ENCODE data around the gene SLC38A10.

The SLC38A10 gene

DNA sequence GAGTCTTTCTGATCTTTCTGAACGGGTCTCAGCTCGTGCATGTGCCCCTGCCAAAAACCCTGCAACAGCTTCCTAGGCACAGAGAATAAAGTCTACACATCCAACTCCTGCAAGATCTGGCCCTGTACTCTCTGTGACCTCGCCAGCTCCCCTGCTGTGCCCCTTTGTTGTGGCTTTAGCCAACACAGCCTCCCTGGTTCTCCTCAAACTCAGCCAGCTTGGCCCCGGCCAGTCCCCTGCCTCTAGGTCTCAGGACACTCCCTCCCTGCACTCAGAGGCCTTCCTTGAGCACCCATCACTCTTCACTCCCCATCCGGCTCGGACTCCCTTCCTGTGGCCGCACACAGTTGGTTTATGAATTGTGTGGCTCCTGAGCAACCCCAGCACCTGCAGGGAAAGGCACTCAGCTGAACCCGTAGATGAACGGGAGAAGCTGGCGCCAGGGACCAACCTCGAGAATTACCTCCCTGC is 73.7 kb downstream of the SLC38A10 start:
- Histone ChIP-seq H3K36me3 (ENCODE audit: control insufficient read depth, insufficient read depth, low read length) (peaks cover 17% of the 10 kb centered on the region), H3K9me3 (ENCODE audit: control insufficient read depth, low read length) (no peaks in the 10 kb centered on the region), H3K4me1 (ENCODE audit: control insufficient read depth, insufficient read depth, low read length, poor library complexity, severe bottlenecking) (peaks cover 8% of the 10 kb centered on the region), H3K27ac (ENCODE audit: low read depth, low read length, severe bottlenecking) (no peak overlapping the region), H3K4me3 (ENCODE audit: extremely low read depth, insufficient read depth, low read length, poor library complexity, severe bottlenecking) (peak overlapping the region; percentile 8)
- 69 to 76% methylated on average over 7 to 11 of the region's 11 CpGs for WGBS, 2 experiments (ENCODE audit: insufficient coverage in 2 of 2)

DNA sequence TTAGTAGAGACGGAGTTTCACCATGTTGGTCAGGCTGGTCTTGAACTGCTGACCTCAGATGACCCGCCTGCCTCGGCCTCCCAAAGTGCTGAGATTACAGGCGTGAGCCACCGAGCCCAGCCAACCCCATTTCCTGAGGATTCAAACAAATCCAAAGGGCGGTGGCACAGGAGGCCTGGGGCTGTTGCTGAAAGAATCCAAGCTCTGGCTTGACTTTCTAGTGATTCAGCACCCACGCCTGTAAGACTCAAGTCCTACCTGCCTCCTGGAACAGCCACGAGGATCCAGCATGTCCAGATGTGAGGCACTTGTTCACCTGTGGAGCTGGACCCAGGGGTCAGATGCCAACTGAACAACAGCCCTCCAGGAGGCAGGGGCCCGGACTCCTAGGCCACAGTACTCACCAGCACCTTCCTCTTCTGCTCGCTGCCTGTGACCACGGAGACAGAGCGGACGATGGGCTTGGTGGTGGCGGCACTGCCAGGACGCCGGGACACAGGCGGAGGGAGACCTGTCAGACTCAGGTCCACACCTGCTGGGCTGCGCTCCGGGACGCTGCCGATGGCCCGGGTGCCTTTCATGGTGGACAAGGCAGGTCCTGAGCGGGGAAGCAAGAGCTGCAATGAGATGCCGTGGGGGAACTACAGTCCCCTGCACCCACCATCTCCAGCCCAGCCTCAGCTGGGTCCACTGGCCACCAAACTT is 75.5 kb downstream of the SLC38A10 start:
- 93 to 96% methylated on average over 20 to 24 of the region's 24 CpGs for WGBS, 2 experiments (ENCODE audit: insufficient coverage in 2 of 2)

DNA sequence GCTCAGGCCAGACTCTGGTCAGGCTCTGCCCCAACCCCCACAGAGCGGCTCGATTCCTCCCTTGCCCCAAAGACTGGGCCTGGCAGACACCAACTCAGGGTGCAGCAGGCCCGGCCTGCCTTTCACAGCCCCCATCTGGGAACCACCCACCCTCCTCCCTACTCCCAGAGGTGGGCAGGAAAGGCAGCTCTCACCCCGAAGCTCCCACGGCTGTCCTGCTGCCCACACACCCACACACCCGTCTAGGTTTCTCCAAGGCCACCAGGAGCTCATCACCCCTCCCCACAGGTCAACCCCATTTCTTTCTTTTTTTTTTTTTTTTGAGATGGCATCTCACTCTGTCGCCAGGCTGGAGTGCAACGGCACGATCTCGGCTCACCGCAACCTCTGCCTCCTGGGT is 76.1 kb downstream of the SLC38A10 start:
- 89 to 98% methylated on average over 8 of the region's 11 CpGs for WGBS, 2 experiments (ENCODE audit: insufficient coverage in 2 of 2)
- no peaks in the 10 kb centered on the region for H3K9me3 ChIP-seq (ENCODE audit: control insufficient read depth, low read length)
- no peak overlapping the region for H3K27ac ChIP-seq (ENCODE audit: low read depth, low read length, severe bottlenecking)
- no peak overlapping the region for H3K4me3 ChIP-seq (ENCODE audit: extremely low read depth, insufficient read depth, low read length, poor library complexity, severe bottlenecking)
- peaks cover 8% of the 10 kb centered on the region for H3K4me1 ChIP-seq (ENCODE audit: control insufficient read depth, insufficient read depth, low read length, poor library complexity, severe bottlenecking)
- peaks cover 21% of the 10 kb centered on the region for H3K36me3 ChIP-seq (ENCODE audit: control insufficient read depth, insufficient read depth, low read length)

More for the DNA sequence above, 75.5 kb downstream of the SLC38A10 start:
- peaks cover 21% of the 10 kb centered on the region for H3K36me3 ChIP-seq (ENCODE audit: control insufficient read depth, insufficient read depth, low read length)
- no peak overlapping the region for H3K27ac ChIP-seq (ENCODE audit: low read depth, low read length, severe bottlenecking)
- no peaks in the 10 kb centered on the region for H3K9me3 ChIP-seq (ENCODE audit: control insufficient read depth, low read length)
- peaks cover 8% of the 10 kb centered on the region for H3K4me1 ChIP-seq (ENCODE audit: control insufficient read depth, insufficient read depth, low read length, poor library complexity, severe bottlenecking)
- H3K4me3 ChIP-seq (ENCODE audit: extremely low read depth, insufficient read depth, low read length, poor library complexity, severe bottlenecking), result no peak overlapping the region

DNA sequence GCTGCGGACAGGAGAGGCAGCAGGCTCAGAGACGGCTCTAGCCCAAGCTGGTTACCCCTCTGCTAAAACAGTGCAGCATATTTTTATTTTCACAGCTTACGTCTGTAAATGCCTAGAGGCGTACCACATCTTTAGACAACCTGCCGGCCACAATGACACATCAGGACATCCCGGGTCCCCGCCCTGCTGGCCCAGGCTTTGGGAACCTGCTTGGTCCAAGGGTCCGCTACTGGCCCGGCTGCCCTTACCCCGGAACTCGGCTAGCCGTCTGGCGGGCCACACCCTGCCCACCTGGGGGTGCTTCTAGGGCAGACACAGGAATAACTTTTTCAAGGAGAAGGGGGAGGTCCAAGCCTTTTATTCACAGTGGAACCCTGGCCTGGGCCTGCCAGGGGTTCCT is 76.6 kb downstream of the SLC38A10 start:
- no peak overlapping the region for H3K27ac ChIP-seq (ENCODE audit: low read depth, low read length, severe bottlenecking)
- no peak overlapping the region for H3K4me3 ChIP-seq (ENCODE audit: extremely low read depth, insufficient read depth, low read length, poor library complexity, severe bottlenecking)
- no peaks in the 10 kb centered on the region for H3K9me3 ChIP-seq (ENCODE audit: control insufficient read depth, low read length)
- 84 to 90% methylated on average over 11 to 13 of the region's 13 CpGs for WGBS, 2 experiments (ENCODE audit: insufficient coverage in 2 of 2)
- H3K36me3 ChIP-seq (ENCODE audit: control insufficient read depth, insufficient read depth, low read length), result peaks cover 21% of the 10 kb centered on the region
- H3K4me1 ChIP-seq (ENCODE audit: control insufficient read depth, insufficient read depth, low read length, poor library complexity, severe bottlenecking), result peaks cover 8% of the 10 kb centered on the region

DNA sequence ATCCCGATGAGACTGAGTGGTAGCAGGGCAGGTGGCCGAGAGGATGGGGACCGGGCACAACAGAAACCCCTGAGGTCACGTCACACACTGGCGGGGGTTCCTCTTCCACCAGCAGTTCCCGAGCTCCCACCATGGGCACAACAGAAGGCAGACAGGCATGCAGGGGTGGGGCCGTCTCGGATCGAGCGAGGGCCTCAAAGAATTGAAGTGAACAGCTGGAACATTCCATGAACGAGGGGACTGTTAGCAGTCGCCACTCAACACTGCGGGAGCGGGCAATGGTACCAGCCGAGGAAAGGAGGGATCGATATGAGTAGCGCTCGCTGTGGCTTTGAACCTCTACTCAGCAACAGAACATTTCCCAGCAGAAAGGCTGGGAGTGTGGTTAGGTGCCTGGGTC is 77.6 kb downstream of the SLC38A10 start:
- H3K27ac ChIP-seq (ENCODE audit: low read depth, low read length, severe bottlenecking), result no peak overlapping the region
- peaks cover 8% of the 10 kb centered on the region for H3K4me1 ChIP-seq (ENCODE audit: control insufficient read depth, insufficient read depth, low read length, poor library complexity, severe bottlenecking)
- H3K4me3 ChIP-seq (ENCODE audit: extremely low read depth, insufficient read depth, low read length, poor library complexity, severe bottlenecking), result no peak overlapping the region
- 89 to 95% methylated on average over 13 to 16 of the region's 18 CpGs for WGBS, 2 experiments (ENCODE audit: insufficient coverage in 2 of 2)
- H3K36me3 ChIP-seq (ENCODE audit: control insufficient read depth, insufficient read depth, low read length), result peaks cover 21% of the 10 kb centered on the region
- no peaks in the 10 kb centered on the region for H3K9me3 ChIP-seq (ENCODE audit: control insufficient read depth, low read length)

DNA sequence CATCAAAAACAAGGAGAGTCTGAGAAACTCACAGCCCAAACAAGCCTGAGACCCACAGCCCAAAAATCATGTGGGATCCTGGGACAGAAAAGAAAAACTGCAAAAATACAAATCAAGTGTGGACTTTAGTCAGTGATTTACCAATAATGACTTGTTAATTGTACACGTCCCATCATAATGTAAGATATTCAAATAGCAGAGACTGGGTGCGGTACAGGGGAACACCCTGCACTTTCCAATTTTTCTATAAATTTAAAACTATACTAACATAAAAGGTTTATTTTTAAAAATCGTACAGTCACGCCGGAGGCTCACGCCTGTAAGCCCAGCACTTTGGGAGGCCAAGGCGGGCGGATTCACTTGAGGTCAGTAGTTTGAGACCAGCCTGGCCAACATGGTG is 81.1 kb downstream of the SLC38A10 start:
- no peaks in the 10 kb centered on the region for H3K9me3 ChIP-seq (ENCODE audit: control insufficient read depth, low read length)
- H3K4me3 ChIP-seq (ENCODE audit: extremely low read depth, insufficient read depth, low read length, poor library complexity, severe bottlenecking), result no peak overlapping the region
- no peaks in the 10 kb centered on the region for H3K4me1 ChIP-seq (ENCODE audit: control insufficient read depth, insufficient read depth, low read length, poor library complexity, severe bottlenecking)
- peaks cover 12% of the 10 kb centered on the region for H3K36me3 ChIP-seq (ENCODE audit: control insufficient read depth, insufficient read depth, low read length)
- WGBS, 2 experiments (ENCODE audit: insufficient coverage in 2 of 2), result 86 to 89% methylated on average over 3 to 6 of the region's 8 CpGs
- H3K27ac ChIP-seq (ENCODE audit: low read depth, low read length, severe bottlenecking), result no peak overlapping the region

DNA sequence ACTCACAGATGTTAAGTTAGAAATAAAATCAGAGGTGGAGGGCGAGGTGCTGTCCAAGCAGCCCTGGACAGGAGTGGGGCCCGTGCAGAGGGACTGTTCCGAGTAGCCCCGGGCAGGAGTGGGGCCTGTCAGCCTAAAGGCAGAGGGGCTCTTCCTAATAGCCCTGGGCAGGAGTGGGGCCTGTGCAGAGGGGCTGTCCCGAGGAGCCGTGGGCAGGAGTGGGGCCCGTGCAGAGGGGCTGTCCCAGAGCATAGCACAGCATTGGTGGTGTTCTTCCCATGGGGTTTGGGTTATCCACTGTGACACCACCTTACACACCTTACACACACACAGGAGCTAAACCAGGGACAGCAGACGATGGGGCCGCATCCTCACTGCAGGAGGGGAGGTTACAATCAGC is 82.7 kb downstream of the SLC38A10 start:
- no peak overlapping the region for H3K4me3 ChIP-seq (ENCODE audit: extremely low read depth, insufficient read depth, low read length, poor library complexity, severe bottlenecking)
- peaks cover 18% of the 10 kb centered on the region for H3K36me3 ChIP-seq (ENCODE audit: control insufficient read depth, insufficient read depth, low read length)
- H3K27ac ChIP-seq (ENCODE audit: low read depth, low read length, severe bottlenecking), result no peak overlapping the region
- no peaks in the 10 kb centered on the region for H3K9me3 ChIP-seq (ENCODE audit: control insufficient read depth, low read length)
- 93 to 97% methylated on average over 4 to 6 of the region's 9 CpGs for WGBS, 2 experiments (ENCODE audit: insufficient coverage in 2 of 2)
- no peaks in the 10 kb centered on the region for H3K4me1 ChIP-seq (ENCODE audit: control insufficient read depth, insufficient read depth, low read length, poor library complexity, severe bottlenecking)

DNA sequence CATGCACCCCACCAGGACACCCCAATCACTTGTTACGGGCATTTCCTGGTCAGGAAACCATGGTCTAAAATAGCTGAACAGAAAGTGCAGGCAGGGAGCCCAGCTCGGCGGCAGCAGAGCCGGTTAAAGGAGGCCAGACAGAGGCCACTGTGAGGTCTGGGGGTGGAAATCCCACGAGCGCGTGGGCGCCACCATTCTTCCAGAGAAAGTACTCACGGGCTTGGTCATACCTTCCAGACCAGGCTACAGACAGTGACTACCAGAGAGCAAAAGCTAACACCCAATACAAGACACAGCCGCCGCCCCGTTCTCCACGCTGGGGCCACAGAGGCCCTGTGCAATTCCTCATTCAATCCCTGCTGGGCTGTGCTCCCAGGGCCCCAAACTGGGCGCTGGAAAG is 84.2 kb downstream of the SLC38A10 start:
- Histone ChIP-seq H3K27ac (ENCODE audit: low read depth, low read length, severe bottlenecking) (no peak overlapping the region), H3K36me3 (ENCODE audit: control insufficient read depth, insufficient read depth, low read length) (peaks cover 12% of the 10 kb centered on the region), H3K9me3 (ENCODE audit: control insufficient read depth, low read length) (no peaks in the 10 kb centered on the region), H3K4me1 (ENCODE audit: control insufficient read depth, insufficient read depth, low read length, poor library complexity, severe bottlenecking) (no peaks in the 10 kb centered on the region), H3K4me3 (ENCODE audit: extremely low read depth, insufficient read depth, low read length, poor library complexity, severe bottlenecking) (no peak overlapping the region)
- 77% methylated on average over 10 to 11 of the region's 14 CpGs for WGBS, 2 experiments (ENCODE audit: insufficient coverage in 2 of 2)

DNA sequence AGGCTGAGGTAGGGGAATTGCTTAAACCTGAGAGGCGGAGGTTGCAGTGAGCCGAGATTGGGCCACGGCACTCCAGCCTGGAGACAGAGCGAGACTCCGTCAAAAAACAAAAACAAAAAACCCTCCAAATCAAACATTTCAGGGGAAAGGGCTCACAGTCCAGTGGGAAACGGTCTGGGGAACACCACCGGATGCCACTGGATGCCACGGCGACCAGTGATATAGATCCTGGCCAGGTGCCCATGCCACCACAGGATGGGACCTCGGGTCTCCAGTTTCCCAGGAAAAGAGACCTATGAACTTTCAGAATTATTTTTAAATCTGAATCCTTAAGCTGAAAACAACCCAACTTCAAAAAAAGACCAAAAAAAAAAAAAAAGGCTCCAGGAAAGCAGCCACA is 84.6 kb downstream of the SLC38A10 start:
- 98 to 99% methylated on average over 5 to 7 of the region's 10 CpGs for WGBS, 2 experiments (ENCODE audit: insufficient coverage in 2 of 2)
- peaks cover 12% of the 10 kb centered on the region for H3K36me3 ChIP-seq (ENCODE audit: control insufficient read depth, insufficient read depth, low read length)
- H3K9me3 ChIP-seq (ENCODE audit: control insufficient read depth, low read length), result no peaks in the 10 kb centered on the region

DNA sequence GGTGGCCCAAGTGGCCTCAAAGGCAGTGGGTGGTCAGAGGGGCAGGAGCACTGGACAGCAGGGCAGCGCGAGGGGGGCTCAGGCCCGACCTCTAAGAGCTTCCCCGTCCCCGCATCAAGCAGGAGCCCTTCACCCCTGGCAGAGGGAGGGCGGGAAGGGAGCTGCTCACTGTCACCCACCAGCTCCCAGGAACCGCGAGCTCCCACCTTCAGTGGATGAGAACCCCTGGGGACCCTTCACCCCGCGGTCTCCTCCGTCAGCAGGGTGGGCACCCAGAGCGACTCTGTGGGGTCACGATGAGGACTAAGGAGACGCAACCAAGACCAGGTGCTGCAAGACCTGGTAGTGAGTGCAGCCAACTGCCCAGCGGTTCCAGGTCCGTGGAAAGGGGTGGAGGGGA is 86.0 kb downstream of the SLC38A10 start:
- WGBS, 2 experiments (ENCODE audit: insufficient coverage in 2 of 2), result 96% methylated on average over 15 of the region's 16 CpGs
- no peaks in the 10 kb centered on the region for H3K9me3 ChIP-seq (ENCODE audit: control insufficient read depth, low read length)
- no peak overlapping the region for H3K4me3 ChIP-seq (ENCODE audit: extremely low read depth, insufficient read depth, low read length, poor library complexity, severe bottlenecking)
- H3K36me3 ChIP-seq (ENCODE audit: control insufficient read depth, insufficient read depth, low read length), result peaks cover 12% of the 10 kb centered on the region
- H3K27ac ChIP-seq (ENCODE audit: low read depth, low read length, severe bottlenecking), result no peak overlapping the region
- H3K4me1 ChIP-seq (ENCODE audit: control insufficient read depth, insufficient read depth, low read length, poor library complexity, severe bottlenecking), result no peaks in the 10 kb centered on the region

More for the DNA sequence above, 84.6 kb downstream of the SLC38A10 start:
- no peak overlapping the region for H3K4me3 ChIP-seq (ENCODE audit: extremely low read depth, insufficient read depth, low read length, poor library complexity, severe bottlenecking)
- H3K27ac ChIP-seq (ENCODE audit: low read depth, low read length, severe bottlenecking), result no peak overlapping the region
- H3K4me1 ChIP-seq (ENCODE audit: control insufficient read depth, insufficient read depth, low read length, poor library complexity, severe bottlenecking), result no peaks in the 10 kb centered on the region

DNA sequence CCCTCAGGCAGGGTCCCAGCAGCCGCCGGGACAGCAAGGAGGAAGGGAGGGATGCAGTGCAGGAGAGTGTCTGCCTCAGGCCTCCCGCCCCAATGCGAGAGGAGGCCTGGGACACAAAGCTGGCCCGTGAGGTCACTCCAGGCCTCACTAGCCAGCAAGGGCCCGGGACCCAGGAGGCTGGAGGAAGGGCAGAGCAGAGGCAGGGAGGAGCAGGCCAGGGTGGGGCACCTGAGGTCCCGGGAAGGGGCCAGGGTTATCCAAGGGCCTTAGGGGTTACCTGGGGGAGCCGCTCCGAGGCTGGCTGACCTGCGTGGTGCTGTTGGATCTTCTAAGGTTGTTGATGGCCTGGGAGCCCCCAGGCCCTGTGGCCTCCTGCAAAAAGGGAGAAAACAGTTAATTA is 86.5 kb downstream of the SLC38A10 start:
- Histone ChIP-seq H3K4me3 (ENCODE audit: extremely low read depth, insufficient read depth, low read length, poor library complexity, severe bottlenecking) (no peak overlapping the region), H3K9me3 (ENCODE audit: control insufficient read depth, low read length) (no peaks in the 10 kb centered on the region), H3K27ac (ENCODE audit: low read depth, low read length, severe bottlenecking) (no peak overlapping the region), H3K4me1 (ENCODE audit: control insufficient read depth, insufficient read depth, low read length, poor library complexity, severe bottlenecking) (no peaks in the 10 kb centered on the region), H3K36me3 (ENCODE audit: control insufficient read depth, insufficient read depth, low read length) (peaks cover 12% of the 10 kb centered on the region)
- 96 to 98% methylated on average over 10 of the region's 10 CpGs for WGBS, 2 experiments (ENCODE audit: insufficient coverage in 2 of 2)

All from mesodermal cell (in vitro differentiated cells).